ENCODE data around the gene MRPL14. TPM values are rescaled to one million over a fixed set of nuclear protein-coding genes. Genes with fewer than 3 reads are reported as not detected.
A peak's percentile ranks its signal among the peaks of the same experiment; 100 is the strongest.

The MRPL14 gene
- total RNA-seq, 1 donor from 2014 or later: 30.3 TPM

DNA sequence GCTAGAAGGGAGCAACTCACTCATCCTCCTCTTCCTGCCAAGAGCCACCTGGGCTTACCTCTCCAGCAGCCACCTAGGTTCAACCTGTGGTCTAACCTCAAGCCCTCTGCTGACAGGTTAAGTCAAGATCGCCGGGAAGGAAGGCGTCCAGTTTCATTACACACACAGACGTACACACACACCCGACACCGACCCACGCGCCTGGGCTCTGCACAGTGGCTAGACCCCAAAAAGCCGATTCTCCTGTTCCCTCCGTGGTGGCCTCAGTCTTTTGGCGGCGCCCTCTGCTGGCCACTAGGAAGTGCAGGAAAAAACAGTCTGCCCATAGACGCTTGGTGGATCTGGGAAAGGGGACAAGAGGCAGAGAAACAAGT lies 52.8 kb downstream of the MRPL14 start:
- peak; percentile 60 for DNase-seq (ENCODE audit: low spot score)
- H3K4me1 Mint-ChIP-seq (ENCODE audit: unreplicated experiment): peaks cover 13% of the 10 kb centered on the region
- no peak overlapping the region for H3K27ac Mint-ChIP-seq (ENCODE audit: unreplicated experiment)

DNA sequence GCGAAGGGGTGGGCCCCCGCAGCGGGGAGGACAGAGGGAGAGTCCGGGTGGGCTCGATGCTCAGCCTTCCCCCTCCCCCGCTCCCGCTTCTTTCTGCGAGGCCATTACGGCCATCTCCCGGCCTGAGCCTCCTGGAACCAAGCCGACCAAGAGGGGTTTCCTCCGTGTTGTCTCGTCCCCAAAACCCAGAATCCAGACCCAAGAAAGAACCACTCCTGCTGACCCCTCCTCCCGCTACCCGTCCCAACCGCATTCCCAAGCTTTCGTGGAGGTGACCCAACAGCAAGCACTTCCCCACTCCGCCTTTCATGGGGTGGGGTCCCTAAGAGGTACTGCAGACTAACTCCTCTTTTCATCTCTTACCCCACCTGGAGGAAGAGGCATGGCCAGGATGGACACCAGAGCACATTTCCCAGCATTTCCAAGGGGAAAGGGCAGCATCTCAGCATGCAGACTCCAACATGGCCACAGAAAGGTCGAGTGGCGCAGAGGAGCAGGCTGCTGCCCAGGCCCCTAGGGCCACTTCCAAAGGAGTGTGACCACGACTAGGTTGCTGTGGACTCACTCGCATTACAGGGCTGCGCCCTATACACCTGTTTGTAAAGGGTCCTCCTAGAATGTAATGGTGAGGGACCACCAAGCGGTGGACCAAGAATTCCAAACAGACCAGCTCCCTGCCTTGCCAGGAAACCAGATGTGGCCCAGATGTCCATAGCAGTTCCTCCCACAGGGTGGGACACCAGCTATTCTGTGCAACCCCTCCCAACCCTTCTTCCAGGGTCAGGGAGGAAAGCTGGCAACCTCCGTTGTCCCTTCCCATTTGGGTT lies 53.4 kb downstream of the MRPL14 start:
- no peak for DNase-seq (ENCODE audit: low spot score)
- TF ChIP-seq, protein P1, sequence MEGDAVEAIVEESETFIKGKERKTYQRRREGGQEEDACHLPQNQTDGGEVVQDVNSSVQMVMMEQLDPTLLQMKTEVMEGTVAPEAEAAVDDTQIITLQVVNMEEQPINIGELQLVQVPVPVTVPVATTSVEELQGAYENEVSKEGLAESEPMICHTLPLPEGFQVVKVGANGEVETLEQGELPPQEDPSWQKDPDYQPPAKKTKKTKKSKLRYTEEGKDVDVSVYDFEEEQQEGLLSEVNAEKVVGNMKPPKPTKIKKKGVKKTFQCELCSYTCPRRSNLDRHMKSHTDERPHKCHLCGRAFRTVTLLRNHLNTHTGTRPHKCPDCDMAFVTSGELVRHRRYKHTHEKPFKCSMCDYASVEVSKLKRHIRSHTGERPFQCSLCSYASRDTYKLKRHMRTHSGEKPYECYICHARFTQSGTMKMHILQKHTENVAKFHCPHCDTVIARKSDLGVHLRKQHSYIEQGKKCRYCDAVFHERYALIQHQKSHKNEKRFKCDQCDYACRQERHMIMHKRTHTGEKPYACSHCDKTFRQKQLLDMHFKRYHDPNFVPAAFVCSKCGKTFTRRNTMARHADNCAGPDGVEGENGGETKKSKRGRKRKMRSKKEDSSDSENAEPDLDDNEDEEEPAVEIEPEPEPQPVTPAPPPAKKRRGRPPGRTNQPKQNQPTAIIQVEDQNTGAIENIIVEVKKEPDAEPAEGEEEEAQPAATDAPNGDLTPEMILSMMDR (IDR thresholded peaks at IDR 0.05; ENCODE audit: unreplicated experiment): no peak
- H3K4me1 Mint-ChIP-seq (ENCODE audit: unreplicated experiment): peaks cover 13% of the 10 kb centered on the region
- peaks cover 11% of the 10 kb centered on the region for H3K27me3 Mint-ChIP-seq (ENCODE audit: unreplicated experiment)
- H3K36me3 Mint-ChIP-seq (ENCODE audit: low read depth, unreplicated experiment): no peaks in the 10 kb centered on the region
- no peaks in the 10 kb centered on the region for H3K9me3 Mint-ChIP-seq (ENCODE audit: unreplicated experiment)
- H3K4me3 Mint-ChIP-seq (ENCODE audit: unreplicated experiment): peak overlapping the region; percentile 89
- H3K27ac Mint-ChIP-seq (ENCODE audit: unreplicated experiment): peak overlapping the region; percentile 36

More for the DNA sequence above, 52.8 kb downstream of the MRPL14 start:
- Mint-ChIP-seq H3K4me3 (ENCODE audit: unreplicated experiment) (peak overlapping the region; percentile 70), H3K27me3 (ENCODE audit: unreplicated experiment) (peaks cover 11% of the 10 kb centered on the region), H3K9me3 (ENCODE audit: unreplicated experiment) (no peaks in the 10 kb centered on the region), H3K36me3 (ENCODE audit: low read depth, unreplicated experiment) (no peaks in the 10 kb centered on the region)
- TF ChIP-seq, protein P1 (IDR thresholded peaks at IDR 0.05; ENCODE audit: unreplicated experiment): peak; percentile 86

DNA sequence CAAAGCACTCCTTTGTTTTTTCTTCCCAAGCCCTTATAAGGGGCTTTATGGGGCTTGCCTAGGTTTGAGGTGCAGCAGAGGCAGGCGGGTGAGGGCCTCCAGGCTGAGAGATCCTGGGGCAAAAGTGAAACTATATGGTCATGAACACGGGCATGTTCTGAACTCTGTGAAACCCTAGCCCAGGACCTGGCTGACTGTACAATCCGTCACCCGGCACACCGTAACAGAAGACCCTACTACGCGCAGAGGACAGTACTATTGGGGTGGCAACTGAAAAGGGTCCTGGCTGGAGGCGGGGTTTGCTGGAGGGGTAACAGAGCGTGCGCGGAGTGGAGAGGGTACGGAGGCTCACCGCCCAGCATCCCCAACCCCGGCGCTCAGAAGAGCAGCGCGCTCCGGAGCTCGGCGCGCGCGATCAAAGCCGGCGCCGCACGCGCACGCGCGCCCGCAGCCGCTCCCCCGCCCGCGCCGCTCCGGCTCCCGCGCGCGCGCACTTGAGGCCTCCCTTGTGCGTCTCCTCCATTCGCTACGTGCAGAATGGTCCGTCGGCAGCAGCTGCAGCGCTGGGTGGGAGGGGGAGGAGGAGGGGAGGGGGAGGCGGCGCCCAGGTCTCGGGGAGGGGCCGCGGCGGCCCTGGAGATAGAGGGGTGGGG lies 54.2 kb downstream of the MRPL14 start:
- DNase-seq (ENCODE audit: low spot score): peak; percentile 82
- Mint-ChIP-seq H3K4me1 (ENCODE audit: unreplicated experiment) (peaks cover 17% of the 10 kb centered on the region), H3K27ac (ENCODE audit: unreplicated experiment) (peak overlapping the region; percentile 25), H3K27me3 (ENCODE audit: unreplicated experiment) (peaks cover 11% of the 10 kb centered on the region), H3K9me3 (ENCODE audit: unreplicated experiment) (no peaks in the 10 kb centered on the region), H3K36me3 (ENCODE audit: low read depth, unreplicated experiment) (no peaks in the 10 kb centered on the region), H3K4me3 (ENCODE audit: unreplicated experiment) (peak overlapping the region; percentile 89)
- TF ChIP-seq, protein P1 (IDR thresholded peaks at IDR 0.05; ENCODE audit: unreplicated experiment): no peak

DNA sequence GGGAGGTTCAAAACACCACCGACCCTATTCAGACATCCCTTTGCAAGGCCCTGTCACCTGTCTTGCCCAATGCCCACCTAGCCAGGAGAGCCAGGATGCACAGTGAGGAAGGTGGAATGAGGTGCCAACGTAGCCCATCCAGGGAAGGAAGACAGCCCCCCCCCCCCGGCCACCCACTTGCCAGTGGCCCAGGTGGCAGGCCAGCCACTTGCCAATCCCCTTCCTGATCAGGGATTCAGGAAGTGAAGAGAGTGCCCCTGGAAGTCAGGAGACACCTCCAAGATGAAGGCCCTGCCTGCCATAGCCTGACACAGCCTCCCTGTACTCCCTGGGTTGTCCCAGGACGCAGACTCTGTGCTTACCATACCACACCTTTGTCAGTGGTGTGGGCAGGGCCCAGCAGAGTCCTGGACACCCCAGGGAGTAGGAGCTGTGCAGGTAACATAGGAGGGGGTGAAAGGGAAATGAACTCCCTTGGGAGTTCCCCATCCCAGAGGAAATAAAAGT lies 54.7 kb downstream of the MRPL14 start:
- no peak for DNase-seq (ENCODE audit: low spot score)
- H3K27me3 Mint-ChIP-seq (ENCODE audit: unreplicated experiment): peaks cover 11% of the 10 kb centered on the region
- no peaks in the 10 kb centered on the region for H3K36me3 Mint-ChIP-seq (ENCODE audit: low read depth, unreplicated experiment)
- H3K4me1 Mint-ChIP-seq (ENCODE audit: unreplicated experiment): peaks cover 22% of the 10 kb centered on the region
- TF ChIP-seq, protein P1 (IDR thresholded peaks at IDR 0.05; ENCODE audit: unreplicated experiment): no peak
- no peak overlapping the region for H3K27ac Mint-ChIP-seq (ENCODE audit: unreplicated experiment)
- no peaks in the 10 kb centered on the region for H3K9me3 Mint-ChIP-seq (ENCODE audit: unreplicated experiment)
- peak overlapping the region; percentile 87 for H3K4me3 Mint-ChIP-seq (ENCODE audit: unreplicated experiment)

Measured in endothelial cell (in vitro differentiated cells).